K562 (cell line): ENCODE results near the gene AURKB. TPM values are rescaled to one million over a fixed set of nuclear protein-coding genes. Genes with fewer than 3 reads are reported as not detected.

Source experiments
- CXXC5 ChIP-seq: fragments of 250-450 bp; sonication (Bioruptor Pico); IDR thresholded peaks from 2 replicates; pipeline ENCODE4 v1.8.0; 2022; ENCODE audit warnings: inconsistent platforms, mild to moderate bottlenecking, moderate library complexity
- ILK ChIP-seq: fragments of 450-650 bp; IDR thresholded peaks from 2 replicates; pipeline ENCODE4 v1.6.1; 2016; ENCODE audit warnings: missing genetic modification characterization, low read depth, mild to moderate bottlenecking, missing compliant biosample characterization, moderate library complexity, borderline replicate concordance
- NFATC3 ChIP-seq: fragments of 450-650 bp; IDR thresholded peaks from 2 replicates; pipeline ENCODE4 v1.6.1; 2017; ENCODE audit warnings: mild to moderate bottlenecking
- RERE ChIP-seq: sonication (generic); formaldehyde crosslinking; IDR thresholded peaks from 2 replicates; pipeline ENCODE4 v1.8.0; 2023; ENCODE audit warnings: missing genetic modification reagents, mild to moderate bottlenecking, borderline replicate concordance
- ZNF507 ChIP-seq: conservative IDR thresholded peaks from 2 replicates; pipeline ENCODE4 v1.6.1; 2017; ENCODE audit warnings: missing genetic modification characterization, missing compliant biosample characterization
- ZNF639 ChIP-seq, 2 experiments: fragments of 200-800 bp in 1 of 2; sonication (Bioruptor generic) in 1 of 2; sonication (generic) in 1 of 2; formaldehyde crosslinking in 1 of 2; IDR thresholded peaks in 1 of 2; conservative IDR thresholded peaks in 1 of 2; 2 replicates each; pipeline versions ENCODE4 v1.5.0 to v1.6.1; 2016 to 2020; ENCODE audit warnings: missing compliant biosample characterization in 1 of 2, missing genetic modification characterization in 1 of 2, missing genetic modification reagents in 1 of 2
- polyA plus RNA-seq, 8 experiments: library from polyadenylated mRNA; depleted of rRNA in 4 of 8; stranded (reverse) in 5 of 8; unstranded in 3 of 8; fragments of >200 nt; fragmentation: Nextera tagmentation in 2 of 8; fragmentation: Illumina TruSeq in 1 of 8; extraction: Ambion mirVana in 2 of 8; extraction: Trizol in 1 of 8; gene quantifications; 2 replicates each; pipeline versions ENCODE4 v1.2.1 to v1.2.3, GENCODE V29; 2011 to 2014; ENCODE audit warnings: inconsistent platforms in 1 of 8, missing spikeins in 1 of 8
- total RNA-seq, 7 experiments: library from RNA; depleted of rRNA in 6 of 7; stranded (reverse); fragments of >200 nt in 6 of 7; fragmentation: Illumina TruSeq in 2 of 7; extraction: Trizol in 2 of 7; gene quantifications; 2 replicates each; pipeline versions ENCODE4 v1.2.1 to v1.2.3, GENCODE V29; 2011 to 2021; ENCODE audit warnings: low replicate concordance in 1 of 7
- TF ChIP-seq, protein P1 (sequence below), 2 experiments: fragments of 450-650 bp in 1 of 2; sonication (generic) in 1 of 2; formaldehyde crosslinking in 1 of 2; IDR thresholded peaks; 2 replicates each; pipeline versions ENCODE4 v1.7.1 to v1.9.0; 2016 to 2022; ENCODE audit warnings: inconsistent platforms in 1 of 2, mild to moderate bottlenecking in 1 of 2, missing genetic modification reagents in 1 of 2
- TF ChIP-seq, protein P2 (sequence below): fragments of 450-650 bp; IDR thresholded peaks from 2 replicates; pipeline ENCODE4 v1.6.1; 2016; ENCODE audit warnings: borderline replicate concordance

AURKB gene
- total and polyA plus RNA-seq, 9 of the 15 experiments (the other 6 are each of a cell fraction or from before 2014, with no cell fraction given) = 27.2 to 114 (median 74.8) TPM

GRCh38 chr17:8173871-8174322 is 36.5 kb downstream of the AURKB start (continued):
- TF ChIP-seq, protein P1, sequence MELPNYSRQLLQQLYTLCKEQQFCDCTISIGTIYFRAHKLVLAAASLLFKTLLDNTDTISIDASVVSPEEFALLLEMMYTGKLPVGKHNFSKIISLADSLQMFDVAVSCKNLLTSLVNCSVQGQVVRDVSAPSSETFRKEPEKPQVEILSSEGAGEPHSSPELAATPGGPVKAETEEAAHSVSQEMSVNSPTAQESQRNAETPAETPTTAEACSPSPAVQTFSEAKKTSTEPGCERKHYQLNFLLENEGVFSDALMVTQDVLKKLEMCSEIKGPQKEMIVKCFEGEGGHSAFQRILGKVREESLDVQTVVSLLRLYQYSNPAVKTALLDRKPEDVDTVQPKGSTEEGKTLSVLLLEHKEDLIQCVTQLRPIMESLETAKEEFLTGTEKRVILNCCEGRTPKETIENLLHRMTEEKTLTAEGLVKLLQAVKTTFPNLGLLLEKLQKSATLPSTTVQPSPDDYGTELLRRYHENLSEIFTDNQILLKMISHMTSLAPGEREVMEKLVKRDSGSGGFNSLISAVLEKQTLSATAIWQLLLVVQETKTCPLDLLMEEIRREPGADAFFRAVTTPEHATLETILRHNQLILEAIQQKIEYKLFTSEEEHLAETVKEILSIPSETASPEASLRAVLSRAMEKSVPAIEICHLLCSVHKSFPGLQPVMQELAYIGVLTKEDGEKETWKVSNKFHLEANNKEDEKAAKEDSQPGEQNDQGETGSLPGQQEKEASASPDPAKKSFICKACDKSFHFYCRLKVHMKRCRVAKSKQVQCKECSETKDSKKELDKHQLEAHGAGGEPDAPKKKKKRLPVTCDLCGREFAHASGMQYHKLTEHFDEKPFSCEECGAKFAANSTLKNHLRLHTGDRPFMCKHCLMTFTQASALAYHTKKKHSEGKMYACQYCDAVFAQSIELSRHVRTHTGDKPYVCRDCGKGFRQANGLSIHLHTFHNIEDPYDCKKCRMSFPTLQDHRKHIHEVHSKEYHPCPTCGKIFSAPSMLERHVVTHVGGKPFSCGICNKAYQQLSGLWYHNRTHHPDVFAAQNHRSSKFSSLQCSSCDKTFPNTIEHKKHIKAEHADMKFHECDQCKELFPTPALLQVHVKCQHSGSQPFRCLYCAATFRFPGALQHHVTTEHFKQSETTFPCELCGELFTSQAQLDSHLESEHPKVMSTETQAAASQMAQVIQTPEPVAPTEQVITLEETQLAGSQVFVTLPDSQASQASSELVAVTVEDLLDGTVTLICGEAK (IDR thresholded peaks at IDR 0.05) = peak; percentile 66; the same call in 1 of the 2 replicates
- TF ChIP-seq, protein P1 (CRISPR knock-in tag; IDR thresholded peaks at IDR 0.05) = no peak
- no peak for TF ChIP-seq ILK (tag)
- no peak for TF ChIP-seq ZNF507 (tag)
- TF ChIP-seq, protein P2, sequence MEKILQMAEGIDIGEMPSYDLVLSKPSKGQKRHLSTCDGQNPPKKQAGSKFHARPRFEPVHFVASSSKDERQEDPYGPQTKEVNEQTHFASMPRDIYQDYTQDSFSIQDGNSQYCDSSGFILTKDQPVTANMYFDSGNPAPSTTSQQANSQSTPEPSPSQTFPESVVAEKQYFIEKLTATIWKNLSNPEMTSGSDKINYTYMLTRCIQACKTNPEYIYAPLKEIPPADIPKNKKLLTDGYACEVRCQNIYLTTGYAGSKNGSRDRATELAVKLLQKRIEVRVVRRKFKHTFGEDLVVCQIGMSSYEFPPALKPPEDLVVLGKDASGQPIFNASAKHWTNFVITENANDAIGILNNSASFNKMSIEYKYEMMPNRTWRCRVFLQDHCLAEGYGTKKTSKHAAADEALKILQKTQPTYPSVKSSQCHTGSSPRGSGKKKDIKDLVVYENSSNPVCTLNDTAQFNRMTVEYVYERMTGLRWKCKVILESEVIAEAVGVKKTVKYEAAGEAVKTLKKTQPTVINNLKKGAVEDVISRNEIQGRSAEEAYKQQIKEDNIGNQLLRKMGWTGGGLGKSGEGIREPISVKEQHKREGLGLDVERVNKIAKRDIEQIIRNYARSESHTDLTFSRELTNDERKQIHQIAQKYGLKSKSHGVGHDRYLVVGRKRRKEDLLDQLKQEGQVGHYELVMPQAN = no peak
- TF ChIP-seq RERE = no peak
- no peak for TF ChIP-seq CXXC5 (CRISPR knock-in tag)
- TF ChIP-seq NFATC3 = no peak
- TF ChIP-seq ZNF639 (CRISPR knock-in tag; conservative IDR thresholded peaks at IDR 0.05 in 1 of 2, IDR thresholded peaks at IDR 0.05 in 1 of 2) = no peak
